Measurements from ENCODE around the gene MVK.

Gene MVK

GRCh38 chr12:109544955-109545531, 28.6 kb upstream of the MVK start:
- no peak overlapping the region for H3K4me3 ChIP-seq (ENCODE audit: low read depth, low read length)
- no peak for TF ChIP-seq CTCF (IDR thresholded peaks at IDR 0.05; ENCODE audit: control insufficient read depth, extremely low read depth, insufficient read depth)
- DNase-seq (ENCODE audit: low read depth) = peak; percentile 57

- H3K4me3 ChIP-seq (ENCODE audit: low read depth, low read length) = no peak overlapping the region
- TF ChIP-seq CTCF (IDR thresholded peaks at IDR 0.05; ENCODE audit: control insufficient read depth, extremely low read depth, insufficient read depth) = no peak
- DNase-seq (ENCODE audit: low read depth) = no peak
These were observed 27.8 kb upstream of the MVK start for GRCh38 chr12:109545826-109546225.

DNA sequence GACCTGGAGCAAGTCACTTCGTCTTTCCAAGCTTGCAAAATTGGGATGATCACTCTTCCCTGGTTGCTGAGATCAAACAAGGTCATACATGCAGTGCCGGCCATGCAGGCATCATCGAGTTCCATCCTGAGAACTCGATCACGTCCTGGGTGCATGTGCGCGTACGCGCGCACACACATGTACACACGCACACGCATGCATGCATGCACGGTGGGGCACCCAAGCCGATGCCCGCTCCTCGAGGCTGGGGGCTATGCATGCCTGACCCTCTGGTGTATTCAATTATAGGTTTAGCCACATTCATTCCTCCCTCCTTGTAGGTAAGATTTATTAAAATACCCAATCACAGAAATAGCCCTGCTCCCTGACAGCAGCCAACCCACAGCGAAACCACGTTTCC, 26.3 kb upstream of the MVK start:
- no peak for DNase-seq (ENCODE audit: low read depth)
- TF ChIP-seq CTCF (IDR thresholded peaks at IDR 0.05; ENCODE audit: control insufficient read depth, extremely low read depth, insufficient read depth) = no peak
- no peak overlapping the region for H3K4me3 ChIP-seq (ENCODE audit: low read depth, low read length)

- DNase-seq (ENCODE audit: low read depth) = no peak
- TF ChIP-seq CTCF (IDR thresholded peaks at IDR 0.05; ENCODE audit: control insufficient read depth, extremely low read depth, insufficient read depth) = no peak
- no peak overlapping the region for H3K4me3 ChIP-seq (ENCODE audit: low read depth, low read length)
These were observed 25.3 kb upstream of the MVK start for GRCh38 chr12:109548258-109548657.

DNA sequence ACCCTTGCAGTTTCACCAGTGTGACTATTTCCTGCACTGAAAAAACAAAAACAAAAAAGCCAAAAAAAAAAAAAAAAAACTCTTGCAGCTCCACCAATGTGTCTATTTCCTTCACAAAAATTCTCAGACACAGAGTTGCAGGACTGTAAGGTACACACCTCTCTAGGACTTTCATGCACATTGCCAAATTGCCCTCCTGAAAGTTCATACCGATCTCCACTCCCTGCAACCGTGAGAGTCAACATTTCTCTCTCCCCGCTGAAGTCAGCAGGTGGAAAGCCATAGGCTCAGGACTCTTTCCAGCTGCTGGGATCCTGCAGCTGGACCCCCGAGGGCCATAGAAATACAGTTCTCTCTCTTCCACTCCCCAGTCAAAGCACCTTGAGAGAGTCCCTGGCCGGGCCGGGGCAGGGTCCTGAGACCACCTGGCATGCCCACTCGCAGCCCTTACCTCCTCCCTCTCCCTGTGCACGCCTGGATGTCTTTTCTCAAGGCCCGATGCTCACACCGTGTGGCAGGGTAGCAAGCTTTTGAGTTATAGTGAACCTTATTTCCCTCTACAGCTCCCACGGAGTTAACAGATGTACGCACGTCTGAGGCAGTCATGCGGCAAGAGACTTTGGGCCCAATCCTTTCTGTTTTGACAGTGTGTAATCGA, 23.9 kb upstream of the MVK start:
- no peak overlapping the region for H3K4me3 ChIP-seq (ENCODE audit: low read depth, low read length)
- TF ChIP-seq CTCF (IDR thresholded peaks at IDR 0.05; ENCODE audit: control insufficient read depth, extremely low read depth, insufficient read depth) = no peak
- no peak for DNase-seq (ENCODE audit: low read depth)

GRCh38 chr12:109550281-109550680, 23.3 kb upstream of the MVK start:
- H3K4me3 ChIP-seq (ENCODE audit: low read depth, low read length) = no peak overlapping the region
- no peak for TF ChIP-seq CTCF (IDR thresholded peaks at IDR 0.05; ENCODE audit: control insufficient read depth, extremely low read depth, insufficient read depth)
- no peak for DNase-seq (ENCODE audit: low read depth)

- no peak for DNase-seq (ENCODE audit: low read depth)
- no peak overlapping the region for H3K4me3 ChIP-seq (ENCODE audit: low read depth, low read length)
- TF ChIP-seq CTCF (IDR thresholded peaks at IDR 0.05; ENCODE audit: control insufficient read depth, extremely low read depth, insufficient read depth) = no peak
These were observed 22.5 kb upstream of the MVK start for GRCh38 chr12:109551108-109551507.
